Astrocyte of the spinal cord (primary cell): Measurements from ENCODE around the gene RB1.

Experiments
- DNase-seq: peaks from one replicate; pipeline ENCODE4 v3.0.0; 2011; ENCODE audit warnings: low read depth, low spot score
- H3K4me3 ChIP-seq: 2 replicates; pipeline ENCODE4 v1.5.1; 2011; ENCODE audit warnings: low read depth, mild to moderate bottlenecking, low read length, moderate library complexity
- CTCF ChIP-seq: IDR thresholded peaks from 2 replicates; pipeline ENCODE4 v1.5.1; 2012; ENCODE audit warnings: low read depth, mild to moderate bottlenecking, low read length, inconsistent platforms
- in situ Hi-C: cut with HindIII; loops from 2 replicates; pipeline ENCODE4 v1.10.0; 2017; ENCODE audit warnings: low sequenced_read_pairs

The RB1 gene

GRCh38 chr13:48401480-48401879 is 97.9 kb downstream of the RB1 start:
- H3K4me3 ChIP-seq, result no peak overlapping the region
- no peak for TF ChIP-seq CTCF
- no peak for DNase-seq
- in situ Hi-C loops, result no loop called here

GRCh38 chr13:48402325-48402932 is 98.9 kb downstream of the RB1 start:
- H3K4me3 ChIP-seq, result no peak overlapping the region
- no peak for TF ChIP-seq CTCF
- DNase-seq, result no peak
- in situ Hi-C loops, result no loop called here

- in situ Hi-C loops, result no loop called here
- H3K4me3 ChIP-seq, result no peak overlapping the region
- no peak for TF ChIP-seq CTCF
- DNase-seq, result no peak
These were observed 99.6 kb downstream of the RB1 start for GRCh38 chr13:48403151-48403631.

GRCh38 chr13:48403913-48404312 is 100.4 kb downstream of the RB1 start:
- in situ Hi-C loops, result no loop called here
- TF ChIP-seq CTCF, result no peak
- no peak overlapping the region for H3K4me3 ChIP-seq
- no peak for DNase-seq

- H3K4me3 ChIP-seq, result no peak overlapping the region
- no peak for TF ChIP-seq CTCF
- no peak for DNase-seq
- in situ Hi-C loops, result no loop called here
These were observed 101.4 kb downstream of the RB1 start for GRCh38 chr13:48404952-48405351.

GRCh38 chr13:48405875-48406274 is 102.3 kb downstream of the RB1 start:
- in situ Hi-C loops, result no loop called here
- H3K4me3 ChIP-seq, result no peak overlapping the region
- DNase-seq, result no peak
- TF ChIP-seq CTCF, result no peak
